Glutamatergic neuron (in vitro differentiated cells): Measurements from ENCODE around the gene SYF2. TPM values are rescaled to one million over a fixed set of nuclear protein-coding genes. Genes with fewer than 3 reads are reported as not detected.

Source experiments
- DNase-seq: peaks from one replicate; pipeline ENCODE4 v3.0.0; 2022
- H3K27ac Mint-ChIP-seq: one replicate; pipeline ENCODE4 v1.8.0; 2020; ENCODE audit warnings: mild to moderate bottlenecking, mixed read lengths, inconsistent platforms; ENCODE audit not compliant: unreplicated experiment
- H3K27me3 Mint-ChIP-seq: one replicate; pipeline ENCODE4 v1.8.0; 2020; ENCODE audit warnings: mild to moderate bottlenecking, moderate library complexity, mixed read lengths, inconsistent platforms; ENCODE audit not compliant: unreplicated experiment
- H3K36me3 Mint-ChIP-seq: one replicate; pipeline ENCODE4 v1.8.0; 2020; ENCODE audit warnings: mild to moderate bottlenecking, mixed read lengths, inconsistent platforms; ENCODE audit not compliant: unreplicated experiment
- H3K4me1 Mint-ChIP-seq: one replicate; pipeline ENCODE4 v1.8.0; 2020; ENCODE audit warnings: mild to moderate bottlenecking, low read depth, mixed read lengths, inconsistent platforms; ENCODE audit not compliant: unreplicated experiment
- H3K4me3 Mint-ChIP-seq: one replicate; pipeline ENCODE4 v1.8.0; 2020; ENCODE audit warnings: mild to moderate bottlenecking, mixed read lengths, inconsistent platforms; ENCODE audit not compliant: unreplicated experiment
- H3K9me3 Mint-ChIP-seq: one replicate; pipeline ENCODE4 v1.8.0; 2020; ENCODE audit warnings: mild to moderate bottlenecking, moderate library complexity, mixed read lengths, inconsistent platforms; ENCODE audit not compliant: unreplicated experiment
- total RNA-seq: library from RNA; stranded (reverse); fragmentation: NEBNext Ultra II Directional; extraction: Animal tissue kit (Norgen Biotek cat#: 25700); gene quantifications from one replicate; pipeline ENCODE4 v1.2.1, GENCODE V29; 2021; ENCODE audit not compliant: unreplicated experiment
- TF ChIP-seq, protein P1 (sequence below): fragments of 200-600 bp; sonication (generic); IDR thresholded peaks from one replicate; pipeline ENCODE4 v1.5.0; 2021; ENCODE audit not compliant: partially characterized antibody, unreplicated experiment

Gene SYF2
- total RNA-seq, 1 donor from 2014 or later = 32.6 TPM

DNA sequence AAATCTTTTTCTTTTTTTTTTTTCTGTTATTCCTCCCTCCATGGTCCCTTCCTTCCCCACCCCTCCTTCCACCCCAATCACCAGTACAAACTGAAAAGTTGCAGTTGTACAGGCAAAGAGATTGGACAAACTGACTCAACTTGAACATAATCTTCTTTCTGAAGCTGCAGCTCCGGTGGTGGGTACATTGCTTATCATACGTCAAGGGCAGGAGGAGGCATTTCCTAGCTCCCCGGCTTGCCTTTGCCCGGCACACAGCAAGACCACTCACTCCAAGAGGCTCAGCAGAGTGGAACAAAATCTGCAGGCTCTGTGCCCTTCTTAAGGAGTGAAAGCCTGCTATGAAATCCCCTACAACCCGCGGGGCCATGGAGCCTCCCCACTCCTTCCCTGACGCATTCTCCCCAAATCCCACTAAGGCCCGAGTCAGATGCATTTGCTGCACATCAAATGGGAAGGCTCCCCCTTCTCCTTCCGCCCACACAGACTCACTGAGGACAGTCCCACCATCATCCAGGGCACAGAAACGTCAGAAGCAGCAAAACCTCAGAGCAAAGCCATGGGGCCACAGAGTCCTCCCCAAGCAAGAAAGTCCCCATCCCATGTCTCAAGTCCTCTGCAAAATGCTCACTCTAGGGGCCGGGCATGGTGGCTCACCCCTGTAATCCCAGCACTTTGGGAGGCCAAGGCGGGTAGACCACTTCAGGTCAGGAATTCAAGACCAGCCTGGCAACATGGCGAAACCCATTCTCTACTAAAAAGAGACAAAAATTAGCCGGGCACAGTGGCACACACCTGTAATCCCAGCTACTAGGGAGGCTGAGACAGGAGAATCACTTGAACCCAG, 45.9 kb downstream of the SYF2 start:
- TF ChIP-seq, protein P1, sequence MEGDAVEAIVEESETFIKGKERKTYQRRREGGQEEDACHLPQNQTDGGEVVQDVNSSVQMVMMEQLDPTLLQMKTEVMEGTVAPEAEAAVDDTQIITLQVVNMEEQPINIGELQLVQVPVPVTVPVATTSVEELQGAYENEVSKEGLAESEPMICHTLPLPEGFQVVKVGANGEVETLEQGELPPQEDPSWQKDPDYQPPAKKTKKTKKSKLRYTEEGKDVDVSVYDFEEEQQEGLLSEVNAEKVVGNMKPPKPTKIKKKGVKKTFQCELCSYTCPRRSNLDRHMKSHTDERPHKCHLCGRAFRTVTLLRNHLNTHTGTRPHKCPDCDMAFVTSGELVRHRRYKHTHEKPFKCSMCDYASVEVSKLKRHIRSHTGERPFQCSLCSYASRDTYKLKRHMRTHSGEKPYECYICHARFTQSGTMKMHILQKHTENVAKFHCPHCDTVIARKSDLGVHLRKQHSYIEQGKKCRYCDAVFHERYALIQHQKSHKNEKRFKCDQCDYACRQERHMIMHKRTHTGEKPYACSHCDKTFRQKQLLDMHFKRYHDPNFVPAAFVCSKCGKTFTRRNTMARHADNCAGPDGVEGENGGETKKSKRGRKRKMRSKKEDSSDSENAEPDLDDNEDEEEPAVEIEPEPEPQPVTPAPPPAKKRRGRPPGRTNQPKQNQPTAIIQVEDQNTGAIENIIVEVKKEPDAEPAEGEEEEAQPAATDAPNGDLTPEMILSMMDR = no peak
- DNase-seq = no peak
- no peaks in the 10 kb centered on the region for H3K27me3 Mint-ChIP-seq
- H3K27ac Mint-ChIP-seq = no peak overlapping the region
- peaks cover 5% of the 10 kb centered on the region for H3K4me1 Mint-ChIP-seq
- no peaks in the 10 kb centered on the region for H3K36me3 Mint-ChIP-seq
- no peak overlapping the region for H3K4me3 Mint-ChIP-seq
- H3K9me3 Mint-ChIP-seq = no peaks in the 10 kb centered on the region

- H3K4me3 Mint-ChIP-seq = no peak overlapping the region
- H3K4me1 Mint-ChIP-seq = peaks cover 4% of the 10 kb centered on the region
- H3K9me3 Mint-ChIP-seq = no peaks in the 10 kb centered on the region
These were observed 46.7 kb downstream of the SYF2 start for GRCh38 chr1:25185409-25186160.

DNA sequence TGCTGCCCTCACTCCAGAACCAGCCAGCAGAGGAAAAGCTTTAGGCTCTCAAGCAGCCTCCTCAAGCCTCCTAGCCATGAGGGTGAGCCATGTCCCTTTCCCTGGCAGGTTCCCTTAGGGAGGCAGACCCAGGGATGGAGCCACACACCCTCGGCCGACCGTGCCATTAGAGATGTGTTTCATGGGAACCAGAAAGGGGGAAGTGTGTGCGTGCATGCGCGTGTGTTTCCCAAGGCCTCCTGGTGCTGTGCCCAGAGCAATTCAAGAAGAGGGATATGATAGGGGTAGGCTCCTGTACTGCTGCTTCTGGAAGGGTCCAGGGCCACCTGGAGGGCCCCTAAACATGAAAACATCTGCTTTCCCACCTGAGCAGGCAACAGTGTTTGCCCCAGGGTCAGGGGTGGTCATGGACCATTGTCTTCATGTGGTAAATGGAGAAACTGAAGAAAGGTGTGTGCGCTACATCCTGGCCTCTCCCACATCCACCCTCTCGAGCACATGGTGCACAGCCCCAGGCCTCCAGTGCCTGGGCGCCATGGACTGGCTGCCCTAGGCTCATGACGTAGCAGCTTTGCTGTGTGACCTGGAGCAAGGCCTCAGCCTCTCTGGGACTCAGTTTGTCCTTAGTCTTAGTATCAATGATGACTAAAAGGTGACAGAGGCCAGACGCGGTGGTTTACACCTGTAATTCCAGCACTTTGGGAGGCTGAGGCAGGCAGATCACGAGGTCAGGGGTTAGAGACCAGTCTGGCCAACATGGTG, 48.1 kb downstream of the SYF2 start:
- no peaks in the 10 kb centered on the region for H3K36me3 Mint-ChIP-seq
- H3K9me3 Mint-ChIP-seq = no peaks in the 10 kb centered on the region
- no peak for DNase-seq
- H3K27me3 Mint-ChIP-seq = peaks cover 2% of the 10 kb centered on the region
- TF ChIP-seq, protein P1 = no peak
- H3K27ac Mint-ChIP-seq = no peak overlapping the region
- no peak overlapping the region for H3K4me3 Mint-ChIP-seq
- H3K4me1 Mint-ChIP-seq = peaks cover 3% of the 10 kb centered on the region

More at GRCh38 chr1:25185409-25186160, 46.7 kb downstream of the SYF2 start:
- no peak for DNase-seq
- TF ChIP-seq, protein P1 = no peak
- H3K36me3 Mint-ChIP-seq = no peaks in the 10 kb centered on the region
- no peak overlapping the region for H3K27ac Mint-ChIP-seq
- H3K27me3 Mint-ChIP-seq = no peaks in the 10 kb centered on the region

DNA sequence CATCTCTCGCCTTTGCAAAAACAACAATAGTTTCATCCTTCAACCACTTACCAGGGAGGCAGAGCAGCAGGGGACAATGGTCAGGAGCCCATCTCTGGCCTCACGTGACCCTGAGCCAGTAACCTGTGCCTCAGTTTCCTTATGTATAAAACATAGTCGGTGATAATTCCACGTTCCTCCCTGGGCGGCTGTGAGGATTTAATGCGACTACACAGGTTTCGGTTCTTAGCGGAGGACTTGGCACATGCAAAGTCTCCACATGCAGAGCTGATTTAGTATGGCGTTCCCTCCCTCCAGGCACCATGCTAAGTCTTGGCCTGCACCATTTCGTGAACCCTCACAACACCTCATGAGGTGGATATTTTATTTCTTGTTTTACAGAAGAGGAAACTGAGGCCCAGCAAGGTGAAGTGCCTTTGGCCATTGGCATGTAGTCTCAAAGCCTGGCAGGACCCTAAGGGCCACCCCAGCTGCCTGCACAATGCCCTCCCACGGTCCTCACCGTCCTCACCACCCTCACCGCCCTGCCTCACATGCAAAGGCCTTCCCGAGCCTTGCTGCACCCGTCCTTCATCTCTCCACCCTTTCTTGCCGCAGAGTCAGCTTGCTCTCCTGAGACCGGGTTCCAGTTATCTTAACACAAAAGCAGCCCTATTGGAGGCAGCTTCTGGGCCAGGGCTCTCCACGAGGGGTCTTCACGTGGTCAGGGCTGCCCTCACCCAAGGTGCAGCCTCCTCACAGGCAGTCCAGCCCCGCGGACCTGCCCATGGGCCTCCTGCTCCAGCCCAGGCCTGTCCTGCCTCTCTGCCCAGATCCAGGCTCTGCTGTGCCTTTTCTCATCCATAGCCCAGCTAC, 48.9 kb downstream of the SYF2 start:
- Mint-ChIP-seq H3K4me1 (peaks cover 3% of the 10 kb centered on the region), H3K9me3 (no peaks in the 10 kb centered on the region), H3K27me3 (peaks cover 2% of the 10 kb centered on the region), H3K27ac (no peak overlapping the region), H3K4me3 (no peak overlapping the region), H3K36me3 (no peaks in the 10 kb centered on the region)
- no peak for DNase-seq
- TF ChIP-seq, protein P1 = no peak
